Measurements from ENCODE around the gene FBXO5. TPM values are rescaled to one million over a fixed set of nuclear protein-coding genes. Genes with fewer than 3 reads are reported as not detected.
"Not testable (repeated sequence)": the region's sequence is repeated elsewhere in the genome, so short reads cannot be mapped to it uniquely, and the experiment has no call there.

The FBXO5 gene
- total and polyA plus RNA-seq, 7 donors: 0.76 to 1.9 (median 1.3) TPM

- ATAC-seq (peak; percentile 6 to 26 (median 20)), DNase-seq (no peak)
- Histone ChIP-seq H3K4me1 (peaks cover 33% of the 10 kb centered on the region), H3K9me3 (no peaks in the 10 kb centered on the region), H3K4me3 (peak overlapping the region; percentile 75), H3K27me3 (ENCODE audit: insufficient read depth in 3 of 3, low read length in 2 of 3) (no peaks in the 10 kb centered on the region), H3K27ac (peak overlapping the region; percentile 86), H3K36me3 (ENCODE audit: insufficient read depth in 1 of 2, low read depth in 1 of 2) (peaks cover 0 to 3% of the 10 kb centered on the region in 2 donors)
- WGBS, 3 donors: 1 to 2% (median 1%) methylated on average over 6 of the region's 6 CpGs
- intact Hi-C loops (cut with DNase I): no loop called here
- TF ChIP-seq CTCF (IDR thresholded peaks at IDR 0.05): no peak
Observed at GRCh38 chr6:153003366-153003690, 20.5 kb upstream of the FBXO5 start.

GRCh38 chr6:153002613-153003365, 19.9 kb upstream of the FBXO5 start, which contains the start of gene MTRF1L:
TSS of gene MTRF1L (minus strand) at chr6:153002709. CDS start at chr6:153002685, 24 bp downstream.
- Histone ChIP-seq H3K9me3 (no peaks in the 10 kb centered on the region), H3K4me3 (peak within 1 kb of the TSS; percentile 75), H3K36me3 (ENCODE audit: insufficient read depth in 1 of 2, low read depth in 1 of 2) (peaks cover 0 to 8% of the 10 kb centered on the region in 2 donors), H3K27ac (peak within 1 kb of the TSS; percentile 86), H3K27me3 (ENCODE audit: insufficient read depth in 3 of 3, low read length in 2 of 3) (no peaks in the 10 kb centered on the region), H3K4me1 (peaks cover 33% of the 10 kb centered on the region)
- DNase-seq: peak; percentile 93 to 96
- WGBS, 3 donors: 0% methylated on average over 49 to 52 of the region's 52 CpGs
- TF ChIP-seq CTCF (IDR thresholded peaks at IDR 0.05): no peak
- intact Hi-C loops (cut with DNase I): no loop called here
- ATAC-seq: peak; percentile 98 to 99 (median 99)

GRCh38 chr6:153001767-153002612, 19.1 kb upstream of the FBXO5 start:
- intact Hi-C loops (cut with DNase I): no loop called here
- peak overlapping the region; percentile 86 for H3K27ac ChIP-seq
- no peak for TF ChIP-seq CTCF (IDR thresholded peaks at IDR 0.05)
- DNase-seq: no peak
- no peaks in the 10 kb centered on the region for H3K9me3 ChIP-seq
- peak overlapping the region; percentile 75 for H3K4me3 ChIP-seq
- WGBS, 3 donors: 2 to 3% (median 2%) methylated on average over 20 to 24 of the region's 31 CpGs
- H3K4me1 ChIP-seq: peaks cover 33% of the 10 kb centered on the region
- H3K27me3 ChIP-seq (ENCODE audit: insufficient read depth in 3 of 3, low read length in 2 of 3): no peaks in the 10 kb centered on the region
- H3K36me3 ChIP-seq (ENCODE audit: insufficient read depth in 1 of 2, low read depth in 1 of 2): peaks cover 3 to 16% of the 10 kb centered on the region in 2 donors
- ATAC-seq: peak in 3 of 4 donors; percentile 1 to 25 (median 3)

- intact Hi-C loops (cut with DNase I); H3K9me3 ChIP-seq; ATAC-seq; H3K27me3 ChIP-seq (ENCODE audit: insufficient read depth in 3 of 3, low read length in 2 of 3); DNase-seq; H3K27ac ChIP-seq; H3K4me3 ChIP-seq: not testable (repeated sequence)
- Histone ChIP-seq H3K4me1 (peaks cover 33% of the 10 kb centered on the region), H3K36me3 (ENCODE audit: insufficient read depth in 1 of 2, low read depth in 1 of 2) (peaks cover 3 to 28% of the 10 kb centered on the region in 2 donors)
- WGBS, 3 donors: 93 to 95% (median 95%) methylated on average over 8 to 9 of the region's 9 CpGs
Observed at GRCh38 chr6:153000790-153001189, 17.9 kb upstream of the FBXO5 start.

GRCh38 chr6:153000243-153000642, 17.4 kb upstream of the FBXO5 start:
- peaks cover 3 to 33% of the 10 kb centered on the region in 2 donors for H3K36me3 ChIP-seq (ENCODE audit: insufficient read depth in 1 of 2, low read depth in 1 of 2)
- no peaks in the 10 kb centered on the region for H3K9me3 ChIP-seq
- H3K4me1 ChIP-seq: peaks cover 33% of the 10 kb centered on the region
- no peak for TF ChIP-seq CTCF (IDR thresholded peaks at IDR 0.05)
- H3K4me3 ChIP-seq: no peak overlapping the region
- intact Hi-C loops (cut with DNase I): no loop called here
- H3K27me3 ChIP-seq (ENCODE audit: insufficient read depth in 3 of 3, low read length in 2 of 3): no peaks in the 10 kb centered on the region
- ATAC-seq (no peak), DNase-seq (no peak)
- no peak overlapping the region for H3K27ac ChIP-seq

- H3K27ac ChIP-seq; H3K4me3 ChIP-seq; intact Hi-C loops (cut with DNase I); DNase-seq; ATAC-seq; H3K9me3 ChIP-seq; H3K27me3 ChIP-seq (ENCODE audit: insufficient read depth in 3 of 3, low read length in 2 of 3): not testable (repeated sequence)
- Histone ChIP-seq H3K4me1 (peaks cover 33% of the 10 kb centered on the region), H3K36me3 (ENCODE audit: insufficient read depth in 1 of 2, low read depth in 1 of 2) (peaks cover 3 to 39% of the 10 kb centered on the region in 2 donors)
- 75 to 81% (median 80%) methylated on average over 2 of the region's 2 CpGs for WGBS, 3 donors
Observed at GRCh38 chr6:152999538-152999937, 16.7 kb upstream of the FBXO5 start.

Data from psoas muscle (tissue), 8 donors.